ENCODE measurements around the gene FAM111B. TPM values are rescaled to one million over a fixed set of nuclear protein-coding genes. Genes with fewer than 3 reads are reported as not detected.
A peak's percentile ranks its signal among the peaks of the same experiment; 100 is the strongest.

The FAM111B gene
- total RNA-seq, 2 donors from 2014 or later = 7.4 to 9.1 TPM

- Mint-ChIP-seq H3K4me3 (peak overlapping the region; percentile 76 to 81), H3K27me3 (ENCODE audit: low read depth) (no peaks in the 10 kb centered on the region), H3K9me3 (peaks cover 0 to 3% of the 10 kb centered on the region in 2 donors), H3K27ac (peak overlapping the region; percentile 84), H3K36me3 (ENCODE audit: insufficient read depth in 2 of 2) (peaks cover 6 to 31% of the 10 kb centered on the region in 2 donors), H3K4me1 (ENCODE audit: low read depth) (peaks cover 54% of the 10 kb centered on the region)
- ATAC-seq (replicated peaks in 1 of 2) (peak; percentile 94 to 96), DNase-seq (peak; percentile 45 to 53)
These were observed 45.4 kb downstream of the FAM111B start for GRCh38 chr11:59152312-59152951.

- Mint-ChIP-seq H3K4me1 (ENCODE audit: low read depth) (peaks cover 41% of the 10 kb centered on the region), H3K9me3 (peaks cover 0 to 3% of the 10 kb centered on the region in 2 donors), H3K27ac (no peak overlapping the region), H3K4me3 (no peak overlapping the region), H3K36me3 (ENCODE audit: insufficient read depth in 2 of 2) (peaks cover 6 to 18% of the 10 kb centered on the region in 2 donors), H3K27me3 (ENCODE audit: low read depth) (no peaks in the 10 kb centered on the region)
- ATAC-seq (replicated peaks in 1 of 2) (no peak), DNase-seq (no peak)
These were observed 47.6 kb downstream of the FAM111B start for GRCh38 chr11:59154610-59155009.

GRCh38 chr11:59157433-59157832 is 50.4 kb downstream of the FAM111B start:
- DNase-seq (no peak), ATAC-seq (replicated peaks in 1 of 2) (no peak)
- peaks cover 8% of the 10 kb centered on the region for H3K27me3 Mint-ChIP-seq (ENCODE audit: low read depth)
- H3K9me3 Mint-ChIP-seq = peaks cover 0 to 3% of the 10 kb centered on the region in 2 donors
- peaks cover 21% of the 10 kb centered on the region for H3K4me1 Mint-ChIP-seq (ENCODE audit: low read depth)
- peaks cover 2 to 9% of the 10 kb centered on the region in 2 donors for H3K36me3 Mint-ChIP-seq (ENCODE audit: insufficient read depth in 2 of 2)
- no peak overlapping the region for H3K27ac Mint-ChIP-seq
- no peak overlapping the region for H3K4me3 Mint-ChIP-seq

- peak; percentile 92 to 96 for ATAC-seq (replicated peaks in 1 of 2)
- Mint-ChIP-seq H3K4me1 (ENCODE audit: low read depth) (peaks cover 12% of the 10 kb centered on the region), H3K27ac (no peak overlapping the region), H3K4me3 (peak overlapping the region in 1 of 2 donors; percentile 22), H3K9me3 (no peaks in the 10 kb centered on the region), H3K36me3 (ENCODE audit: insufficient read depth in 2 of 2) (peaks cover 0 to 4% of the 10 kb centered on the region in 2 donors), H3K27me3 (ENCODE audit: low read depth) (peaks cover 18% of the 10 kb centered on the region)
- DNase-seq = peak; percentile 52 to 71
These were observed 51.4 kb downstream of the FAM111B start for GRCh38 chr11:59158206-59159068.

GRCh38 chr11:59164028-59164427 is 57.0 kb downstream of the FAM111B start:
- no peak overlapping the region for H3K4me3 Mint-ChIP-seq
- no peak overlapping the region for H3K27ac Mint-ChIP-seq
- no peaks in the 10 kb centered on the region for H3K4me1 Mint-ChIP-seq (ENCODE audit: low read depth)
- no peaks in the 10 kb centered on the region for H3K36me3 Mint-ChIP-seq (ENCODE audit: insufficient read depth in 2 of 2)
- no peak for DNase-seq
- H3K9me3 Mint-ChIP-seq = no peaks in the 10 kb centered on the region
- H3K27me3 Mint-ChIP-seq (ENCODE audit: low read depth) = peaks cover 34% of the 10 kb centered on the region
- no peak for ATAC-seq (replicated peaks in 1 of 2)

GRCh38 chr11:59171508-59172322 is 64.7 kb downstream of the FAM111B start, which contains the start of gene DTX4:
DTX4 (plus strand) TSS chr11:59172132; CDS start chr11:59172596, 464 bp downstream.
- peak within 1 kb of the TSS; percentile 86 to 88 for H3K4me3 Mint-ChIP-seq
- no peak within 1 kb of the TSS for H3K27ac Mint-ChIP-seq

GRCh38 chr11:59172345-59173079 is 65.5 kb downstream of the FAM111B start:
- no peak overlapping the region for H3K27ac Mint-ChIP-seq
- DNase-seq = peak; percentile 28 to 31
- H3K27me3 Mint-ChIP-seq (ENCODE audit: low read depth) = peaks cover 23% of the 10 kb centered on the region
- peaks cover 0 to 2% of the 10 kb centered on the region in 2 donors for H3K36me3 Mint-ChIP-seq (ENCODE audit: insufficient read depth in 2 of 2)
- no peaks in the 10 kb centered on the region for H3K9me3 Mint-ChIP-seq
- peak overlapping the region; percentile 86 to 88 for H3K4me3 Mint-ChIP-seq
- ATAC-seq (replicated peaks in 1 of 2) = peak; percentile 38 to 55
- peaks cover 26% of the 10 kb centered on the region for H3K4me1 Mint-ChIP-seq (ENCODE audit: low read depth)

More at GRCh38 chr11:59171508-59172322, 64.7 kb downstream of the FAM111B start, which contains the start of gene DTX4:
- Mint-ChIP-seq H3K9me3 (no peaks in the 10 kb centered on the region), H3K36me3 (ENCODE audit: insufficient read depth in 2 of 2) (peaks cover 0 to 2% of the 10 kb centered on the region in 2 donors), H3K4me1 (ENCODE audit: low read depth) (peaks cover 26% of the 10 kb centered on the region), H3K27me3 (ENCODE audit: low read depth) (peaks cover 16% of the 10 kb centered on the region)
- DNase-seq (peak; percentile 91 to 93), ATAC-seq (replicated peaks in 1 of 2) (peak; percentile 86 to 88)

- ATAC-seq (replicated peaks in 1 of 2) (no peak), DNase-seq (no peak)
- H3K27ac Mint-ChIP-seq = no peak overlapping the region
- peak overlapping the region; percentile 86 to 88 for H3K4me3 Mint-ChIP-seq
- H3K36me3 Mint-ChIP-seq (ENCODE audit: insufficient read depth in 2 of 2) = peaks cover 0 to 2% of the 10 kb centered on the region in 2 donors
- H3K9me3 Mint-ChIP-seq = no peaks in the 10 kb centered on the region
- H3K27me3 Mint-ChIP-seq (ENCODE audit: low read depth) = peaks cover 29% of the 10 kb centered on the region
- peaks cover 26% of the 10 kb centered on the region for H3K4me1 Mint-ChIP-seq (ENCODE audit: low read depth)
These were observed 66.3 kb downstream of the FAM111B start for GRCh38 chr11:59173080-59173963.

GRCh38 chr11:59173964-59174663 is 67.1 kb downstream of the FAM111B start:
- Mint-ChIP-seq H3K9me3 (no peaks in the 10 kb centered on the region), H3K4me3 (peak overlapping the region in 1 of 2 donors; percentile 16), H3K4me1 (ENCODE audit: low read depth) (peaks cover 26% of the 10 kb centered on the region), H3K27ac (no peak overlapping the region), H3K27me3 (ENCODE audit: low read depth) (peaks cover 29% of the 10 kb centered on the region), H3K36me3 (ENCODE audit: insufficient read depth in 2 of 2) (peaks cover 0 to 2% of the 10 kb centered on the region in 2 donors)
- DNase-seq (no peak), ATAC-seq (replicated peaks in 1 of 2) (no peak)

- peaks cover 0 to 3% of the 10 kb centered on the region in 2 donors for H3K9me3 Mint-ChIP-seq
- H3K4me3 Mint-ChIP-seq = no peak overlapping the region
- peaks cover 1 to 2% of the 10 kb centered on the region in 2 donors for H3K36me3 Mint-ChIP-seq (ENCODE audit: insufficient read depth in 2 of 2)
- peaks cover 26% of the 10 kb centered on the region for H3K4me1 Mint-ChIP-seq (ENCODE audit: low read depth)
- peaks cover 29% of the 10 kb centered on the region for H3K27me3 Mint-ChIP-seq (ENCODE audit: low read depth)
- DNase-seq = peak; percentile 18 to 37
- H3K27ac Mint-ChIP-seq = no peak overlapping the region
- peak; percentile 32 to 47 for ATAC-seq (replicated peaks in 1 of 2)
These were observed 67.6 kb downstream of the FAM111B start for GRCh38 chr11:59174664-59175033.

- ATAC-seq (replicated peaks in 1 of 2) (no peak), DNase-seq (no peak)
- Mint-ChIP-seq H3K4me3 (no peak overlapping the region), H3K27me3 (ENCODE audit: low read depth) (peaks cover 29% of the 10 kb centered on the region), H3K9me3 (peaks cover 0 to 3% of the 10 kb centered on the region in 2 donors), H3K36me3 (ENCODE audit: insufficient read depth in 2 of 2) (peaks cover 2 to 5% of the 10 kb centered on the region in 2 donors), H3K27ac (no peak overlapping the region), H3K4me1 (ENCODE audit: low read depth) (peaks cover 26% of the 10 kb centered on the region)
These were observed 68.1 kb downstream of the FAM111B start for GRCh38 chr11:59175091-59175501.

Data from activated T-cell treated with anti-CD3 and anti-CD28 coated beads, Interleukin-2, amount 50 U/mL, for 72 hours (primary cell).